Uterine smooth muscle cell (primary cell): Measurements from ENCODE around the gene SERPINE3. TPM values are rescaled to one million over a fixed set of nuclear protein-coding genes. Genes with fewer than 3 reads are reported as not detected.

ENCODE experiments used
- total RNA-seq: library from RNA; depleted of rRNA; stranded (reverse); fragments of >200 nt; gene quantifications from 2 replicates; pipeline ENCODE4 v1.2.3, GENCODE V29; 2014

The SERPINE3 gene
- total RNA-seq, result under 0.01 TPM in 2 replicates

GRCh38 chr13:51339354-51339753 lies at the start of gene SERPINE3:
SERPINE3 (plus strand) TSS chr13:51339691; CDS start chr13:51341092, 1,401 bp downstream.

Other genes starting within 250 kb of the SERPINE3 start
- not detected in 2 replicates for gene C13orf42, start 228.4 kb upstream of the SERPINE3 start, total RNA-seq
- gene FAM124A, start 117.3 kb upstream of the SERPINE3 start, total RNA-seq, result 1.5 and 2.2 TPM in 2 replicates
- gene INTS6, start 113.3 kb downstream of the SERPINE3 start, total RNA-seq, result 60.2 and 60.6 TPM in 2 replicates
- 11.3 and 11.6 TPM in 2 replicates for gene WDFY2, start 244.8 kb downstream of the SERPINE3 start, total RNA-seq